ENCODE results near the gene SMIM3. TPM values are rescaled to one million over a fixed set of nuclear protein-coding genes. Genes with fewer than 3 reads are reported as not detected.

The SMIM3 gene
- total and polyA plus RNA-seq, 10 of the 15 experiments (the other 5 are each of a cell fraction or from before 2014, with no cell fraction given) = 1.0 to 14.3 (median 7.7) TPM

- TF ChIP-seq, protein P1, sequence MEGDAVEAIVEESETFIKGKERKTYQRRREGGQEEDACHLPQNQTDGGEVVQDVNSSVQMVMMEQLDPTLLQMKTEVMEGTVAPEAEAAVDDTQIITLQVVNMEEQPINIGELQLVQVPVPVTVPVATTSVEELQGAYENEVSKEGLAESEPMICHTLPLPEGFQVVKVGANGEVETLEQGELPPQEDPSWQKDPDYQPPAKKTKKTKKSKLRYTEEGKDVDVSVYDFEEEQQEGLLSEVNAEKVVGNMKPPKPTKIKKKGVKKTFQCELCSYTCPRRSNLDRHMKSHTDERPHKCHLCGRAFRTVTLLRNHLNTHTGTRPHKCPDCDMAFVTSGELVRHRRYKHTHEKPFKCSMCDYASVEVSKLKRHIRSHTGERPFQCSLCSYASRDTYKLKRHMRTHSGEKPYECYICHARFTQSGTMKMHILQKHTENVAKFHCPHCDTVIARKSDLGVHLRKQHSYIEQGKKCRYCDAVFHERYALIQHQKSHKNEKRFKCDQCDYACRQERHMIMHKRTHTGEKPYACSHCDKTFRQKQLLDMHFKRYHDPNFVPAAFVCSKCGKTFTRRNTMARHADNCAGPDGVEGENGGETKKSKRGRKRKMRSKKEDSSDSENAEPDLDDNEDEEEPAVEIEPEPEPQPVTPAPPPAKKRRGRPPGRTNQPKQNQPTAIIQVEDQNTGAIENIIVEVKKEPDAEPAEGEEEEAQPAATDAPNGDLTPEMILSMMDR (IDR thresholded peaks at IDR 0.05 in 2 of 3, conservative IDR thresholded peaks at IDR 0.05 in 1 of 3; ENCODE audit: control insufficient read depth in 2 of 3, extremely low read depth in 1 of 3, insufficient read depth in 1 of 3, low read depth in 3 of 3, low read length in 3 of 3) = no peak
- no peak for TF ChIP-seq CEBPZ (IDR thresholded peaks at IDR 0.05; ENCODE audit: low read depth, low read length)
- TF ChIP-seq ATF7 (IDR thresholded peaks at IDR 0.05; ENCODE audit: low read depth) = peak; percentile 36; the same call in 1 of the 2 replicates
- peak in 1 of 2 experiments; percentile 89; a peak in 2 of 3 replicates for TF ChIP-seq EGR1 (IDR thresholded peaks at IDR 0.05; ENCODE audit: borderline replicate concordance in 1 of 2, low read depth in 2 of 2, low read length in 2 of 2)
- TF ChIP-seq, protein P2, sequence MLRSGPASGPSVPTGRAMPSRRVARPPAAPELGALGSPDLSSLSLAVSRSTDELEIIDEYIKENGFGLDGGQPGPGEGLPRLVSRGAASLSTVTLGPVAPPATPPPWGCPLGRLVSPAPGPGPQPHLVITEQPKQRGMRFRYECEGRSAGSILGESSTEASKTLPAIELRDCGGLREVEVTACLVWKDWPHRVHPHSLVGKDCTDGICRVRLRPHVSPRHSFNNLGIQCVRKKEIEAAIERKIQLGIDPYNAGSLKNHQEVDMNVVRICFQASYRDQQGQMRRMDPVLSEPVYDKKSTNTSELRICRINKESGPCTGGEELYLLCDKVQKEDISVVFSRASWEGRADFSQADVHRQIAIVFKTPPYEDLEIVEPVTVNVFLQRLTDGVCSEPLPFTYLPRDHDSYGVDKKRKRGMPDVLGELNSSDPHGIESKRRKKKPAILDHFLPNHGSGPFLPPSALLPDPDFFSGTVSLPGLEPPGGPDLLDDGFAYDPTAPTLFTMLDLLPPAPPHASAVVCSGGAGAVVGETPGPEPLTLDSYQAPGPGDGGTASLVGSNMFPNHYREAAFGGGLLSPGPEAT (IDR thresholded peaks at IDR 0.05; ENCODE audit: low read depth) = peak; percentile 42; the same call in 1 of the 2 replicates
- TF ChIP-seq EP300 (IDR thresholded peaks at IDR 0.05; ENCODE audit: borderline replicate concordance in 1 of 2, control insufficient read depth in 1 of 2, low read depth in 2 of 2, low read length in 2 of 2) = peak in 1 of 2 experiments; percentile 38; a peak in 1 of 4 replicates
- no peak for TF ChIP-seq SMAD1 (IDR thresholded peaks at IDR 0.05; ENCODE audit: low read depth, partially characterized antibody)
- TF ChIP-seq JUNB (IDR thresholded peaks at IDR 0.05) = peak; percentile 59; the same call in 1 of the 2 replicates
- no peak for TF ChIP-seq MEF2A (IDR thresholded peaks at IDR 0.05; ENCODE audit: insufficient read depth, low read depth, low read length)
- TF ChIP-seq BHLHE40 (IDR thresholded peaks at IDR 0.05; ENCODE audit: borderline replicate concordance in 1 of 2, low read depth in 2 of 2, low read length in 1 of 2) = peak; percentile 38 to 49; a peak in 1 of 4 replicates
- TF ChIP-seq STAT1 (conservative IDR thresholded peaks at IDR 0.05) = no peak
- TF ChIP-seq BCL11A (IDR thresholded peaks at IDR 0.05; ENCODE audit: low read depth, low read length) = peak; percentile 74; the same call in 1 of the 2 replicates
- TF ChIP-seq IKZF1 (conservative IDR thresholded peaks at IDR 0.05) = peak; percentile 27; the same call in 1 of the 2 replicates
- TF ChIP-seq ATF2 (IDR thresholded peaks at IDR 0.05; ENCODE audit: low read length) = peak; percentile 61
- TF ChIP-seq NFIC (IDR thresholded peaks at IDR 0.05; ENCODE audit: low read depth, low read length) = peak; percentile 60; the same call in 1 of the 2 replicates
- 0 out of 2 replicates have a peak, but pooled peaks have one; percentile 44 for TF ChIP-seq SMARCA5 (IDR thresholded peaks at IDR 0.05)
Observed at GRCh38 chr5:150789943-150790611, 11.5 kb downstream of the SMIM3 start (continued).

Data from GM12878 (cell line).